ENCODE measurements around the gene CUL7.
A peak's percentile ranks its signal among the peaks of the same experiment; 100 is the strongest.
"Not testable (repeated sequence)": the region's sequence is repeated elsewhere in the genome, so short reads cannot be mapped to it uniquely, and the experiment has no call there.

CUL7 gene

GRCh38 chr6:43053545-43054205 lies at the start of gene CUL7:
Gene CUL7, minus strand, starts transcription at chr6:43053851. Its CDS starts 1,063 bp downstream, at chr6:43052788.
- peak; percentile 80 for DNase-seq (ENCODE audit: low read depth)

- no peak for DNase-seq (ENCODE audit: low read depth)
These were observed 47.8 kb upstream of the CUL7 start for GRCh38 chr6:43101497-43101896.

GRCh38 chr6:43097502-43097901 lies 43.9 kb upstream of the CUL7 start:
- no peak for DNase-seq (ENCODE audit: low read depth)

- no peak for DNase-seq (ENCODE audit: low read depth)
These were observed 43.4 kb upstream of the CUL7 start for GRCh38 chr6:43097098-43097489.

- DNase-seq (ENCODE audit: low read depth) = no peak
These were observed 42.9 kb upstream of the CUL7 start for GRCh38 chr6:43096451-43097097.

GRCh38 chr6:43095939-43096338 lies 42.3 kb upstream of the CUL7 start:
- no peak for DNase-seq (ENCODE audit: low read depth)

GRCh38 chr6:43093436-43094289 lies 40.0 kb upstream of the CUL7 start:
- no peak for DNase-seq (ENCODE audit: low read depth)

- DNase-seq (ENCODE audit: low read depth) = no peak
These were observed 39.0 kb upstream of the CUL7 start for GRCh38 chr6:43092635-43093034.

GRCh38 chr6:43091436-43091991 lies 37.9 kb upstream of the CUL7 start:
- no peak for DNase-seq (ENCODE audit: low read depth)

GRCh38 chr6:43091020-43091419 lies 37.4 kb upstream of the CUL7 start:
- DNase-seq (ENCODE audit: low read depth) = no peak

- DNase-seq (ENCODE audit: low read depth) = no peak
These were observed 36.9 kb upstream of the CUL7 start for GRCh38 chr6:43090559-43090956.

GRCh38 chr6:43089874-43090558 lies 36.4 kb upstream of the CUL7 start:
- DNase-seq (ENCODE audit: low read depth) = no peak

GRCh38 chr6:43089467-43089866 lies 35.8 kb upstream of the CUL7 start:
- no peak for DNase-seq (ENCODE audit: low read depth)

- no peak for DNase-seq (ENCODE audit: low read depth)
These were observed 35.0 kb upstream of the CUL7 start for GRCh38 chr6:43088654-43089056.

- DNase-seq (ENCODE audit: low read depth) = no peak
These were observed 32.5 kb upstream of the CUL7 start for GRCh38 chr6:43086022-43086658.

GRCh38 chr6:43082806-43083655 lies 29.4 kb upstream of the CUL7 start:
- DNase-seq (ENCODE audit: low read depth) = no peak

GRCh38 chr6:43081922-43082321 lies 28.3 kb upstream of the CUL7 start:
- not testable (repeated sequence) for DNase-seq (ENCODE audit: low read depth)

GRCh38 chr6:43081043-43081442 lies 27.4 kb upstream of the CUL7 start:
- DNase-seq (ENCODE audit: low read depth) = no peak

- DNase-seq (ENCODE audit: low read depth) = no peak
These were observed 25.0 kb upstream of the CUL7 start for GRCh38 chr6:43078691-43079090.

GRCh38 chr6:43077981-43078511 lies 24.4 kb upstream of the CUL7 start:
- DNase-seq (ENCODE audit: low read depth) = no peak
